ENCODE results near the gene HEPACAM2. TPM values are rescaled to one million over a fixed set of nuclear protein-coding genes. Genes with fewer than 3 reads are reported as not detected.

The HEPACAM2 gene
- total RNA-seq, 1 experiment from 2014 or later = not detected

GRCh38 chr7:93194386-93194785, 31.9 kb downstream of the HEPACAM2 start:
- no TSS peak for BruUV-seq (replicated peaks)
- H3K27ac Mint-ChIP-seq (ENCODE audit: unreplicated experiment) = no peak overlapping the region
- H3K27me3 Mint-ChIP-seq (ENCODE audit: unreplicated experiment) = peaks cover 12% of the 10 kb centered on the region
- TF ChIP-seq CTCF (IDR thresholded peaks at IDR 0.05; ENCODE audit: unreplicated experiment) = no peak
- no peak for DNase-seq
- H3K4me1 Mint-ChIP-seq (ENCODE audit: low read depth, unreplicated experiment) = no peaks in the 10 kb centered on the region
- CTCF ChIA-PET = no interaction called here
- H3K36me3 Mint-ChIP-seq (ENCODE audit: insufficient read depth, unreplicated experiment) = no peaks in the 10 kb centered on the region
- no peaks in the 10 kb centered on the region for H3K9me3 Mint-ChIP-seq (ENCODE audit: low read depth, unreplicated experiment)
- no peak overlapping the region for H3K4me3 Mint-ChIP-seq (ENCODE audit: low read depth, unreplicated experiment)
- intact Hi-C loops (cut with micrococcal nuclease; ENCODE audit: unreplicated experiment) = no loop called here

GRCh38 chr7:93188870-93189634, 37.2 kb downstream of the HEPACAM2 start:
- H3K27ac Mint-ChIP-seq (ENCODE audit: unreplicated experiment) = no peak overlapping the region
- no TSS peak for BruUV-seq (replicated peaks)
- H3K36me3 Mint-ChIP-seq (ENCODE audit: insufficient read depth, unreplicated experiment) = no peaks in the 10 kb centered on the region
- CTCF ChIA-PET = no interaction called here
- H3K27me3 Mint-ChIP-seq (ENCODE audit: unreplicated experiment) = peaks cover 12% of the 10 kb centered on the region
- intact Hi-C loops (cut with micrococcal nuclease; ENCODE audit: unreplicated experiment) = no loop called here
- no peak for TF ChIP-seq CTCF (IDR thresholded peaks at IDR 0.05; ENCODE audit: unreplicated experiment)
- H3K4me1 Mint-ChIP-seq (ENCODE audit: low read depth, unreplicated experiment) = no peaks in the 10 kb centered on the region
- no peak for DNase-seq
- H3K4me3 Mint-ChIP-seq (ENCODE audit: low read depth, unreplicated experiment) = no peak overlapping the region
- H3K9me3 Mint-ChIP-seq (ENCODE audit: low read depth, unreplicated experiment) = no peaks in the 10 kb centered on the region

- TF ChIP-seq CTCF (IDR thresholded peaks at IDR 0.05; ENCODE audit: unreplicated experiment) = no peak
- no TSS peak for BruUV-seq (replicated peaks)
- Mint-ChIP-seq H3K27me3 (ENCODE audit: unreplicated experiment) (no peaks in the 10 kb centered on the region), H3K9me3 (ENCODE audit: low read depth, unreplicated experiment) (no peaks in the 10 kb centered on the region), H3K36me3 (ENCODE audit: insufficient read depth, unreplicated experiment) (no peaks in the 10 kb centered on the region), H3K4me3 (ENCODE audit: low read depth, unreplicated experiment) (no peak overlapping the region), H3K4me1 (ENCODE audit: low read depth, unreplicated experiment) (no peaks in the 10 kb centered on the region), H3K27ac (ENCODE audit: unreplicated experiment) (no peak overlapping the region)
- no peak for DNase-seq
- CTCF ChIA-PET = no interaction called here
- intact Hi-C loops (cut with micrococcal nuclease; ENCODE audit: unreplicated experiment) = no loop called here
These were observed 40.8 kb downstream of the HEPACAM2 start for GRCh38 chr7:93185303-93186027.

GRCh38 chr7:93179173-93179572, 47.1 kb downstream of the HEPACAM2 start:
- no peak for TF ChIP-seq CTCF (IDR thresholded peaks at IDR 0.05; ENCODE audit: unreplicated experiment)
- BruUV-seq (replicated peaks) = no TSS peak
- Mint-ChIP-seq H3K36me3 (ENCODE audit: insufficient read depth, unreplicated experiment) (no peaks in the 10 kb centered on the region), H3K27ac (ENCODE audit: unreplicated experiment) (no peak overlapping the region), H3K27me3 (ENCODE audit: unreplicated experiment) (peaks cover 9% of the 10 kb centered on the region), H3K4me1 (ENCODE audit: low read depth, unreplicated experiment) (no peaks in the 10 kb centered on the region), H3K4me3 (ENCODE audit: low read depth, unreplicated experiment) (no peak overlapping the region), H3K9me3 (ENCODE audit: low read depth, unreplicated experiment) (no peaks in the 10 kb centered on the region)
- intact Hi-C loops (cut with micrococcal nuclease; ENCODE audit: unreplicated experiment) = no loop called here
- CTCF ChIA-PET = no interaction called here
- no peak for DNase-seq

All from Calu3 (cell line).